ENCODE data around the gene TGIF2.

- TF ChIP-seq SMAD3 (CRISPR knock-in tag; IDR thresholded peaks at IDR 0.05): no peak
- no peak for TF ChIP-seq MAFK (conservative IDR thresholded peaks at IDR 0.05 in 1 of 2, IDR thresholded peaks at IDR 0.05 in 1 of 2; ENCODE audit: low read length in 2 of 2)
- no peak for TF ChIP-seq CHD4 (IDR thresholded peaks at IDR 0.05; ENCODE audit: borderline replicate concordance, low read length)
- TF ChIP-seq, protein P1, sequence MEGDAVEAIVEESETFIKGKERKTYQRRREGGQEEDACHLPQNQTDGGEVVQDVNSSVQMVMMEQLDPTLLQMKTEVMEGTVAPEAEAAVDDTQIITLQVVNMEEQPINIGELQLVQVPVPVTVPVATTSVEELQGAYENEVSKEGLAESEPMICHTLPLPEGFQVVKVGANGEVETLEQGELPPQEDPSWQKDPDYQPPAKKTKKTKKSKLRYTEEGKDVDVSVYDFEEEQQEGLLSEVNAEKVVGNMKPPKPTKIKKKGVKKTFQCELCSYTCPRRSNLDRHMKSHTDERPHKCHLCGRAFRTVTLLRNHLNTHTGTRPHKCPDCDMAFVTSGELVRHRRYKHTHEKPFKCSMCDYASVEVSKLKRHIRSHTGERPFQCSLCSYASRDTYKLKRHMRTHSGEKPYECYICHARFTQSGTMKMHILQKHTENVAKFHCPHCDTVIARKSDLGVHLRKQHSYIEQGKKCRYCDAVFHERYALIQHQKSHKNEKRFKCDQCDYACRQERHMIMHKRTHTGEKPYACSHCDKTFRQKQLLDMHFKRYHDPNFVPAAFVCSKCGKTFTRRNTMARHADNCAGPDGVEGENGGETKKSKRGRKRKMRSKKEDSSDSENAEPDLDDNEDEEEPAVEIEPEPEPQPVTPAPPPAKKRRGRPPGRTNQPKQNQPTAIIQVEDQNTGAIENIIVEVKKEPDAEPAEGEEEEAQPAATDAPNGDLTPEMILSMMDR (CRISPR knock-in tag; IDR thresholded peaks at IDR 0.05): no peak
- TF ChIP-seq EZH2 (conservative IDR thresholded peaks at IDR 0.05; ENCODE audit: low read depth, low read length): no peak
- TF ChIP-seq ZHX1 (CRISPR knock-in tag; IDR thresholded peaks at IDR 0.05; ENCODE audit: low read depth): no peak
- no peak for TF ChIP-seq MIER3 (CRISPR knock-in tag; IDR thresholded peaks at IDR 0.05; ENCODE audit: borderline replicate concordance)
- TF ChIP-seq ZNF274 (CRISPR knock-in tag; IDR thresholded peaks at IDR 0.05): no peak
- TF ChIP-seq GABPA (IDR thresholded peaks at IDR 0.05; ENCODE audit: low read depth, low read length): no peak
- TF ChIP-seq GABPA (CRISPR knock-in tag; IDR thresholded peaks at IDR 0.05; ENCODE audit: low read depth): no peak
- TF ChIP-seq REST (IDR thresholded peaks at IDR 0.05; ENCODE audit: borderline replicate concordance in 1 of 2, low read depth in 1 of 2, low read length in 2 of 2): no peak
- no peak for TF ChIP-seq CHCHD3 (CRISPR knock-in tag; IDR thresholded peaks at IDR 0.05)
- TF ChIP-seq NR3C1 (CRISPR knock-in tag; IDR thresholded peaks at IDR 0.05): no peak
Observed at GRCh38 chr20:36578356-36579041, 5.1 kb downstream of the TGIF2 start.
